GM23338 (cell line): Measurements from ENCODE around the gene PIKFYVE.

Experiments used
- CREB1 ChIP-seq: fragments of 250-450 bp; sonication (Bioruptor Pico); IDR thresholded peaks from 2 replicates; pipeline ENCODE4 v1.5.0; 2020; ENCODE audit warnings: low read depth, mild to moderate bottlenecking, moderate library complexity
- EZH2 ChIP-seq: fragments of 200-600 bp; sonication (generic); IDR thresholded peaks from one replicate; pipeline ENCODE4 v1.8.0; 2017; ENCODE audit warnings: antibody characterized with exemption, mild to moderate bottlenecking, low read depth; ENCODE audit not compliant: unreplicated experiment
- EZH2phosphoT487 ChIP-seq: fragments of 200-600 bp; sonication (generic); IDR thresholded peaks from one replicate; pipeline ENCODE4 v1.8.1; 2018; ENCODE audit warnings: antibody characterized with exemption; ENCODE audit not compliant: unreplicated experiment
- JUNB ChIP-seq: IDR thresholded peaks from one replicate; pipeline ENCODE4 v1.6.1; 2016; ENCODE audit warnings: antibody characterized with exemption; ENCODE audit not compliant: unreplicated experiment
- NANOG ChIP-seq: IDR thresholded peaks from 2 replicates; pipeline ENCODE4 v1.6.1; 2016; ENCODE audit warnings: antibody characterized with exemption, borderline replicate concordance
- POLR2AphosphoS5 ChIP-seq: IDR thresholded peaks from 2 replicates; pipeline ENCODE4 v1.6.1; 2016; ENCODE audit warnings: antibody characterized with exemption, low read depth
- STAT1 ChIP-seq: IDR thresholded peaks from one replicate; pipeline ENCODE4 v1.6.1; 2016; ENCODE audit warnings: antibody characterized with exemption; ENCODE audit not compliant: unreplicated experiment
- ZNF114 ChIP-seq: fragments of 250-450 bp; sonication (Bioruptor Pico); IDR thresholded peaks from 2 replicates; pipeline ENCODE4 v1.5.0; 2020; ENCODE audit warnings: mild to moderate bottlenecking, moderate library complexity
- ZNF331 ChIP-seq: fragments of 250-450 bp; sonication (Bioruptor Pico); IDR thresholded peaks from 2 replicates; pipeline ENCODE4 v1.5.0; 2020; ENCODE audit warnings: low read depth, mild to moderate bottlenecking, moderate library complexity
- TF ChIP-seq, protein P1 (sequence below), 2 experiments: fragments of 200-600 bp in 1 of 2; sonication (generic) in 1 of 2; conservative IDR thresholded peaks; 2 replicates each; pipeline versions ENCODE4 v1.5.1 to v1.6.1; 2016 to 2017; ENCODE audit warnings: antibody characterized with exemption in 2 of 2, low read depth in 2 of 2, mild to moderate bottlenecking in 2 of 2, moderate library complexity in 1 of 2
- TF ChIP-seq, protein P2 (sequence below): IDR thresholded peaks from one replicate; pipeline ENCODE4 v1.6.1; 2018; ENCODE audit warnings: antibody characterized with exemption; ENCODE audit not compliant: unreplicated experiment
- TF ChIP-seq, protein P3 (sequence below): IDR thresholded peaks from 2 replicates; pipeline ENCODE4 v1.6.1; 2016; ENCODE audit warnings: antibody characterized with exemption
- TF ChIP-seq, protein P4 (sequence below): fragments of 250-450 bp; sonication (Bioruptor Pico); IDR thresholded peaks from 2 replicates; pipeline ENCODE4 v1.5.0; 2020; ENCODE audit warnings: mild to moderate bottlenecking, moderate library complexity

DNA sequence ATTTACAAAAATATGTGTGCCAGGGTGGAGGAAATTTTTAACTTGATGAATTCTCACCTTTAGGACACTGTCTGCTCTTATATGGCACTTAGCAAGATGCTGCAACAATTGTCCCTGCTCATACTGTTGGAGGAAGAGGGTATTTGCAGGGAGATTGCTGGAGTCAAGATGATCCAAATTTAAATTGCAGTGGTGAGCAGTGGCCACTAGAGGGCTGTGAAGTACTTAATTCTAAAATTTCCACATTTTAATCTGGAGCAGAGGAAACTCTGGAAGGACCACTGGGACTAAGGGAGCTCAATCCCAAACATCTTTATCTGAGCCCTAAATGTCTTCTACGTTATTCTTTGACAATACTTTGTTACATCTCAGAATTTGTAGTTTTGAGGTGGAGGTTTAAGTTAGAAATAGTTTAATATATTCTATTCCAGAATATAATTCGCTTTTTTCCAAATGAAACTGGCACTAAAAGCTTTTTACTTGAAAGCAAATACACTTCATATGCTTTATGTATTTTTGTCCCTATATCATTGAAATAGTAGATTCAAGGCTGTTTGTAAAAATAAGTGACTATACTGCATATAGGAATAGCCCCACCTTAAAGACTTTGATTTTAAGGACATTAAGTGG, 107.5 kb downstream of the PIKFYVE start:
- TF ChIP-seq, protein P1, sequence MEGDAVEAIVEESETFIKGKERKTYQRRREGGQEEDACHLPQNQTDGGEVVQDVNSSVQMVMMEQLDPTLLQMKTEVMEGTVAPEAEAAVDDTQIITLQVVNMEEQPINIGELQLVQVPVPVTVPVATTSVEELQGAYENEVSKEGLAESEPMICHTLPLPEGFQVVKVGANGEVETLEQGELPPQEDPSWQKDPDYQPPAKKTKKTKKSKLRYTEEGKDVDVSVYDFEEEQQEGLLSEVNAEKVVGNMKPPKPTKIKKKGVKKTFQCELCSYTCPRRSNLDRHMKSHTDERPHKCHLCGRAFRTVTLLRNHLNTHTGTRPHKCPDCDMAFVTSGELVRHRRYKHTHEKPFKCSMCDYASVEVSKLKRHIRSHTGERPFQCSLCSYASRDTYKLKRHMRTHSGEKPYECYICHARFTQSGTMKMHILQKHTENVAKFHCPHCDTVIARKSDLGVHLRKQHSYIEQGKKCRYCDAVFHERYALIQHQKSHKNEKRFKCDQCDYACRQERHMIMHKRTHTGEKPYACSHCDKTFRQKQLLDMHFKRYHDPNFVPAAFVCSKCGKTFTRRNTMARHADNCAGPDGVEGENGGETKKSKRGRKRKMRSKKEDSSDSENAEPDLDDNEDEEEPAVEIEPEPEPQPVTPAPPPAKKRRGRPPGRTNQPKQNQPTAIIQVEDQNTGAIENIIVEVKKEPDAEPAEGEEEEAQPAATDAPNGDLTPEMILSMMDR (conservative IDR thresholded peaks at IDR 0.05; ENCODE audit: low read depth in 2 of 2), result peak; percentile 77 to 91
- TF ChIP-seq EZH2phosphoT487, result no peak
- no peak for TF ChIP-seq EZH2
- TF ChIP-seq POLR2AphosphoS5, result no peak
- no peak for TF ChIP-seq CREB1 (CRISPR knock-in tag)
- TF ChIP-seq, protein P2, sequence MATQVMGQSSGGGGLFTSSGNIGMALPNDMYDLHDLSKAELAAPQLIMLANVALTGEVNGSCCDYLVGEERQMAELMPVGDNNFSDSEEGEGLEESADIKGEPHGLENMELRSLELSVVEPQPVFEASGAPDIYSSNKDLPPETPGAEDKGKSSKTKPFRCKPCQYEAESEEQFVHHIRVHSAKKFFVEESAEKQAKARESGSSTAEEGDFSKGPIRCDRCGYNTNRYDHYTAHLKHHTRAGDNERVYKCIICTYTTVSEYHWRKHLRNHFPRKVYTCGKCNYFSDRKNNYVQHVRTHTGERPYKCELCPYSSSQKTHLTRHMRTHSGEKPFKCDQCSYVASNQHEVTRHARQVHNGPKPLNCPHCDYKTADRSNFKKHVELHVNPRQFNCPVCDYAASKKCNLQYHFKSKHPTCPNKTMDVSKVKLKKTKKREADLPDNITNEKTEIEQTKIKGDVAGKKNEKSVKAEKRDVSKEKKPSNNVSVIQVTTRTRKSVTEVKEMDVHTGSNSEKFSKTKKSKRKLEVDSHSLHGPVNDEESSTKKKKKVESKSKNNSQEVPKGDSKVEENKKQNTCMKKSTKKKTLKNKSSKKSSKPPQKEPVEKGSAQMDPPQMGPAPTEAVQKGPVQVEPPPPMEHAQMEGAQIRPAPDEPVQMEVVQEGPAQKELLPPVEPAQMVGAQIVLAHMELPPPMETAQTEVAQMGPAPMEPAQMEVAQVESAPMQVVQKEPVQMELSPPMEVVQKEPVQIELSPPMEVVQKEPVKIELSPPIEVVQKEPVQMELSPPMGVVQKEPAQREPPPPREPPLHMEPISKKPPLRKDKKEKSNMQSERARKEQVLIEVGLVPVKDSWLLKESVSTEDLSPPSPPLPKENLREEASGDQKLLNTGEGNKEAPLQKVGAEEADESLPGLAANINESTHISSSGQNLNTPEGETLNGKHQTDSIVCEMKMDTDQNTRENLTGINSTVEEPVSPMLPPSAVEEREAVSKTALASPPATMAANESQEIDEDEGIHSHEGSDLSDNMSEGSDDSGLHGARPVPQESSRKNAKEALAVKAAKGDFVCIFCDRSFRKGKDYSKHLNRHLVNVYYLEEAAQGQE, result no peak
- TF ChIP-seq, protein P3, sequence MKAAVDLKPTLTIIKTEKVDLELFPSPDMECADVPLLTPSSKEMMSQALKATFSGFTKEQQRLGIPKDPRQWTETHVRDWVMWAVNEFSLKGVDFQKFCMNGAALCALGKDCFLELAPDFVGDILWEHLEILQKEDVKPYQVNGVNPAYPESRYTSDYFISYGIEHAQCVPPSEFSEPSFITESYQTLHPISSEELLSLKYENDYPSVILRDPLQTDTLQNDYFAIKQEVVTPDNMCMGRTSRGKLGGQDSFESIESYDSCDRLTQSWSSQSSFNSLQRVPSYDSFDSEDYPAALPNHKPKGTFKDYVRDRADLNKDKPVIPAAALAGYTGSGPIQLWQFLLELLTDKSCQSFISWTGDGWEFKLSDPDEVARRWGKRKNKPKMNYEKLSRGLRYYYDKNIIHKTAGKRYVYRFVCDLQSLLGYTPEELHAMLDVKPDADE, result no peak
- TF ChIP-seq NANOG, result no peak
- TF ChIP-seq JUNB, result no peak
- no peak for TF ChIP-seq ZNF114 (CRISPR knock-in tag)
- TF ChIP-seq, protein P4, sequence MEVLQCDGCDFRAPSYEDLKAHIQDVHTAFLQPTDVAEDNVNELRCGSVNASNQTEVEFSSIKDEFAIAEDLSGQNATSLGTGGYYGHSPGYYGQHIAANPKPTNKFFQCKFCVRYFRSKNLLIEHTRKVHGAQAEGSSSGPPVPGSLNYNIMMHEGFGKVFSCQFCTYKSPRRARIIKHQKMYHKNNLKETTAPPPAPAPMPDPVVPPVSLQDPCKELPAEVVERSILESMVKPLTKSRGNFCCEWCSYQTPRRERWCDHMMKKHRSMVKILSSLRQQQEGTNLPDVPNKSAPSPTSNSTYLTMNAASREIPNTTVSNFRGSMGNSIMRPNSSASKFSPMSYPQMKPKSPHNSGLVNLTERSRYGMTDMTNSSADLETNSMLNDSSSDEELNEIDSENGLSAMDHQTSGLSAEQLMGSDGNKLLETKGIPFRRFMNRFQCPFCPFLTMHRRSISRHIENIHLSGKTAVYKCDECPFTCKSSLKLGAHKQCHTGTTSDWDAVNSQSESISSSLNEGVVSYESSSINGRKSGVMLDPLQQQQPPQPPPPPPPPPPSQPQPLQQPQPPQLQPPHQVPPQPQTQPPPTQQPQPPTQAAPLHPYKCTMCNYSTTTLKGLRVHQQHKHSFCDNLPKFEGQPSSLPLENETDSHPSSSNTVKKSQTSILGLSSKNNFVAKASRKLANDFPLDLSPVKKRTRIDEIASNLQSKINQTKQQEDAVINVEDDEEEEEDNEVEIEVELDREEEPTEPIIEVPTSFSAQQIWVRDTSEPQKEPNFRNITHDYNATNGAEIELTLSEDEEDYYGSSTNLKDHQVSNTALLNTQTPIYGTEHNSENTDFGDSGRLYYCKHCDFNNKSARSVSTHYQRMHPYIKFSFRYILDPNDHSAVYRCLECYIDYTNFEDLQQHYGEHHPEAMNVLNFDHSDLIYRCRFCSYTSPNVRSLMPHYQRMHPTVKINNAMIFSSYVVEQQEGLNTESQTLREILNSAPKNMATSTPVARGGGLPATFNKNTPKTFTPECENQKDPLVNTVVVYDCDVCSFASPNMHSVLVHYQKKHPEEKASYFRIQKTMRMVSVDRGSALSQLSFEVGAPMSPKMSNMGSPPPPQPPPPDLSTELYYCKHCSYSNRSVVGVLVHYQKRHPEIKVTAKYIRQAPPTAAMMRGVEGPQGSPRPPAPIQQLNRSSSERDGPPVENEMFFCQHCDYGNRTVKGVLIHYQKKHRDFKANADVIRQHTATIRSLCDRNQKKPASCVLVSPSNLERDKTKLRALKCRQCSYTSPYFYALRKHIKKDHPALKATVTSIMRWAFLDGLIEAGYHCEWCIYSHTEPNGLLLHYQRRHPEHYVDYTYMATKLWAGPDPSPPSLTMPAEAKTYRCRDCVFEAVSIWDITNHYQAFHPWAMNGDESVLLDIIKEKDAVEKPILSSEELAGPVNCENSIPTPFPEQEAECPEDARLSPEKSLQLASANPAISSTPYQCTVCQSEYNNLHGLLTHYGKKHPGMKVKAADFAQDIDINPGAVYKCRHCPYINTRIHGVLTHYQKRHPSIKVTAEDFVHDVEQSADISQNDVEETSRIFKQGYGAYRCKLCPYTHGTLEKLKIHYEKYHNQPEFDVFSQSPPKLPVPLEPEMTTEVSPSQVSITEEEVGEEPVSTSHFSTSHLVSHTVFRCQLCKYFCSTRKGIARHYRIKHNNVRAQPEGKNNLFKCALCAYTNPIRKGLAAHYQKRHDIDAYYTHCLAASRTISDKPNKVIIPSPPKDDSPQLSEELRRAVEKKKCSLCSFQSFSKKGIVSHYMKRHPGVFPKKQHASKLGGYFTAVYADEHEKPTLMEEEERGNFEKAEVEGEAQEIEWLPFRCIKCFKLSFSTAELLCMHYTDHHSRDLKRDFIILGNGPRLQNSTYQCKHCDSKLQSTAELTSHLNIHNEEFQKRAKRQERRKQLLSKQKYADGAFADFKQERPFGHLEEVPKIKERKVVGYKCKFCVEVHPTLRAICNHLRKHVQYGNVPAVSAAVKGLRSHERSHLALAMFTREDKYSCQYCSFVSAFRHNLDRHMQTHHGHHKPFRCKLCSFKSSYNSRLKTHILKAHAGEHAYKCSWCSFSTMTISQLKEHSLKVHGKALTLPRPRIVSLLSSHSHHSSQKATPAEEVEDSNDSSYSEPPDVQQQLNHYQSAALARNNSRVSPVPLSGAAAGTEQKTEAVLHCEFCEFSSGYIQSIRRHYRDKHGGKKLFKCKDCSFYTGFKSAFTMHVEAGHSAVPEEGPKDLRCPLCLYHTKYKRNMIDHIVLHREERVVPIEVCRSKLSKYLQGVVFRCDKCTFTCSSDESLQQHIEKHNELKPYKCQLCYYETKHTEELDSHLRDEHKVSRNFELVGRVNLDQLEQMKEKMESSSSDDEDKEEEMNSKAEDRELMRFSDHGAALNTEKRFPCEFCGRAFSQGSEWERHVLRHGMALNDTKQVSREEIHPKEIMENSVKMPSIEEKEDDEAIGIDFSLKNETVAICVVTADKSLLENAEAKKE (CRISPR knock-in tag), result no peak
- TF ChIP-seq ZNF331, result no peak
- no peak for TF ChIP-seq STAT1
